RWPE2 (cell line): ENCODE measurements around the gene PARVA.

Source experiments
- ATAC-seq: fragments of 200-7000 bp; cut with Tn5 transposase; 3 replicates; pipeline ENCODE4 v1.9.1; 2021; ENCODE audit warnings: low read depth
- DNase-seq: peaks from one replicate; pipeline ENCODE4 v3.0.0-alpha.2; 2020; ENCODE audit warnings: low spot score
- H3K27ac ChIP-seq: fragments of 450-650 bp; 2 replicates; pipeline ENCODE4 v1.5.1; 2017; ENCODE audit warnings: mild to moderate bottlenecking; ENCODE audit not compliant: poor library complexity, severe bottlenecking
- H3K27me3 ChIP-seq: fragments of 250-450 bp; sonication (Bioruptor Pico); 2 replicates; pipeline ENCODE4 v1.5.1; 2021; ENCODE audit warnings: mild to moderate bottlenecking, moderate library complexity; ENCODE audit not compliant: insufficient read depth, poor library complexity, severe bottlenecking
- H3K36me3 ChIP-seq: fragments of 250-450 bp; sonication (Bioruptor Pico); 2 replicates; pipeline ENCODE4 v1.5.1; 2020; ENCODE audit warnings: low read depth, mild to moderate bottlenecking, moderate library complexity
- H3K4me1 ChIP-seq: fragments of 250-450 bp; sonication (Bioruptor Pico); 2 replicates; pipeline ENCODE4 v1.5.1; 2021; ENCODE audit warnings: mild to moderate bottlenecking, moderate library complexity; ENCODE audit not compliant: insufficient read depth, poor library complexity, severe bottlenecking
- H3K4me3 ChIP-seq: fragments of 250-450 bp; sonication (Bioruptor Pico); 2 replicates; pipeline ENCODE4 v1.5.1; 2021; ENCODE audit warnings: mild to moderate bottlenecking, moderate library complexity; ENCODE audit not compliant: severe bottlenecking
- H3K9me3 ChIP-seq: fragments of 250-450 bp; sonication (Bioruptor Pico); 2 replicates; pipeline ENCODE4 v1.5.1; 2021; ENCODE audit warnings: mild to moderate bottlenecking, moderate library complexity; ENCODE audit not compliant: severe bottlenecking
- CTCF ChIP-seq: fragments of 450-650 bp; IDR thresholded peaks from one replicate; pipeline ENCODE4 v1.5.1; 2017; ENCODE audit warnings: mild to moderate bottlenecking, moderate library complexity; ENCODE audit not compliant: poor library complexity, severe bottlenecking

PARVA gene

GRCh38 chr11:12417691-12418611, 40.6 kb downstream of the PARVA start:
- Histone ChIP-seq H3K9me3 (no peaks in the 10 kb centered on the region), H3K4me3 (no peak overlapping the region), H3K36me3 (no peaks in the 10 kb centered on the region), H3K4me1 (peaks cover 2% of the 10 kb centered on the region), H3K27ac (no peak overlapping the region), H3K27me3 (no peaks in the 10 kb centered on the region)
- ATAC-seq, result no peak
- TF ChIP-seq CTCF, result no peak
- DNase-seq, result no peak

- no peaks in the 10 kb centered on the region for H3K9me3 ChIP-seq
- no peak for DNase-seq
- ATAC-seq, result no peak
- no peaks in the 10 kb centered on the region for H3K36me3 ChIP-seq
- no peaks in the 10 kb centered on the region for H3K27me3 ChIP-seq
- no peaks in the 10 kb centered on the region for H3K4me1 ChIP-seq
- no peak overlapping the region for H3K27ac ChIP-seq
- no peak overlapping the region for H3K4me3 ChIP-seq
- no peak for TF ChIP-seq CTCF
These were observed 42.7 kb downstream of the PARVA start for GRCh38 chr11:12420040-12420439.

GRCh38 chr11:12420706-12421105, 43.3 kb downstream of the PARVA start:
- ATAC-seq (no peak), DNase-seq (no peak)
- TF ChIP-seq CTCF, result no peak
- Histone ChIP-seq H3K9me3 (no peaks in the 10 kb centered on the region), H3K27ac (no peak overlapping the region), H3K36me3 (no peaks in the 10 kb centered on the region), H3K27me3 (no peaks in the 10 kb centered on the region), H3K4me3 (no peak overlapping the region), H3K4me1 (no peaks in the 10 kb centered on the region)

- ATAC-seq (no peak), DNase-seq (no peak)
- Histone ChIP-seq H3K4me1 (no peaks in the 10 kb centered on the region), H3K4me3 (no peak overlapping the region), H3K36me3 (no peaks in the 10 kb centered on the region), H3K27ac (no peak overlapping the region), H3K9me3 (no peaks in the 10 kb centered on the region), H3K27me3 (no peaks in the 10 kb centered on the region)
- TF ChIP-seq CTCF, result no peak
These were observed 44.0 kb downstream of the PARVA start for GRCh38 chr11:12421386-12421785.

- Histone ChIP-seq H3K27me3 (no peaks in the 10 kb centered on the region), H3K9me3 (no peaks in the 10 kb centered on the region), H3K4me1 (peaks cover 16% of the 10 kb centered on the region), H3K27ac (no peak overlapping the region), H3K36me3 (no peaks in the 10 kb centered on the region), H3K4me3 (no peak overlapping the region)
- ATAC-seq (no peak), DNase-seq (no peak)
- no peak for TF ChIP-seq CTCF
These were observed 48.8 kb downstream of the PARVA start for GRCh38 chr11:12426176-12426575.
